GF-D8 (cell line): ENCODE measurements around the gene MPP3.

ENCODE experiments used
- DNase-seq: peaks from one replicate; lab custom pipeline; 2025; lab: John Stamatoyannopoulos, UW

MPP3 gene

GRCh38 chr17:43772877-43773648, 59.9 kb downstream of the MPP3 start:
- DNase-seq, result peak; percentile 99

- no peak for DNase-seq
Measured at GRCh38 chr17:43771463-43771862, 61.5 kb downstream of the MPP3 start.

GRCh38 chr17:43770957-43771356, 62.0 kb downstream of the MPP3 start:
- DNase-seq, result no peak

GRCh38 chr17:43769859-43770258, 63.1 kb downstream of the MPP3 start:
- no peak for DNase-seq

- no peak for DNase-seq
Measured at GRCh38 chr17:43769426-43769825, 63.5 kb downstream of the MPP3 start.

GRCh38 chr17:43768943-43769342, 64.0 kb downstream of the MPP3 start:
- DNase-seq, result no peak

- peak; percentile 95 for DNase-seq
Measured at GRCh38 chr17:43768382-43768781, 64.6 kb downstream of the MPP3 start.

- no peak for DNase-seq
Measured at GRCh38 chr17:43767713-43768059, 65.3 kb downstream of the MPP3 start.

- no peak for DNase-seq
Measured at GRCh38 chr17:43767053-43767712, 65.8 kb downstream of the MPP3 start.

GRCh38 chr17:43766413-43767052, 66.4 kb downstream of the MPP3 start:
- no peak for DNase-seq

DNA sequence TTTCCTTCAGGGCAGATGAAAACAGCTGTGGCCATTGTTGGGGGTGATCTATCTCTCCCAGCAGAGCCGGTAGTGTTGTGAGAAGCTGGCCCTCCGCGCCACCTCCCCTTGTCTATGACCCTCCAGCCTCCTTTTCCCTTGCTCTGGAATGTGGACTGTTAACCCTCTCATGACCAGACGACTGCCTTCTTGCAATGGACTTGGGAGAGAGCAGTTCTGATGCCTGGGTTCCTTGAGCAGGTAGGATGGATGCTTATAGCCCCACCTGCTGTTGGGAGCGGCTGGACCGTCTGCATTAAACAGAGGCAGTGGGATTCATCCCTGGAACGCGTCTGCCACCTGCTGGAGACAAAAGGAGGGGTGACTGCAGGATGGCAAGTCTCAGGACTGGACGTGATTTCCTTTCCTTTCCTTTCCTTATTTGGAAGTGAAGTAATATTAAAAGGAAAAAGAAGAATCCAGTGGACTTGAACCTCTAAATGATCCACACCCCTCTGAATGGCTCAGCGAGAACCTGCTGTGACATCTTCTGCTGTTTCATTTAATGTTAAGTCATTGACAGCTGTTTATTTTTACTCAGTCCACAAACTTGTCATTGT, 72.6 kb downstream of the MPP3 start:
- DNase-seq, result peak; percentile 49

- DNase-seq, result no peak
Measured at GRCh38 chr17:43759836-43760235, 73.1 kb downstream of the MPP3 start.

- DNase-seq, result no peak
Measured at GRCh38 chr17:43758497-43759174, 74.3 kb downstream of the MPP3 start, which contains the start of gene SOST. Gene SOST (minus strand): TSS chr17:43758791. CDS start chr17:43758741, 50 bp downstream.

DNA sequence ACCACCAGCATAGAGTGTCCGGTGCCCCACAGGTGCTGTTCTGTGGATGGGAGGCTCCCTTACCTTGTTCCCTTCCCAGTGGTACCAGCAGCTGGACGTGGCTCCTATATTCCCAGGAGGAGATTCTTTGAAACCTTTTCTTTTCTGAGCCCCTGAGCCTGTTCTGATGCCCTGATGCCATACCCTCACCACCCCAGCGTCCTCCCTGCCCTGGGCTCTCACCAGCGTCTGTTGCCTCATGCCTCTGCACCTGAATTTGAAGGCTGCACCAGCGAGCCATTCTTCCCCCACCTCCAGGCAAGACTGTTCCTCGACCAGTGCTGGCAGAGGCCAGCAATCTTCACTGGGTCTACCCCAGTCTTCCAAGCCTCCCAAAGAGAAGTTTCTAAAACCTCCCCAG, 74.9 kb downstream of the MPP3 start:
- no peak for DNase-seq

DNA sequence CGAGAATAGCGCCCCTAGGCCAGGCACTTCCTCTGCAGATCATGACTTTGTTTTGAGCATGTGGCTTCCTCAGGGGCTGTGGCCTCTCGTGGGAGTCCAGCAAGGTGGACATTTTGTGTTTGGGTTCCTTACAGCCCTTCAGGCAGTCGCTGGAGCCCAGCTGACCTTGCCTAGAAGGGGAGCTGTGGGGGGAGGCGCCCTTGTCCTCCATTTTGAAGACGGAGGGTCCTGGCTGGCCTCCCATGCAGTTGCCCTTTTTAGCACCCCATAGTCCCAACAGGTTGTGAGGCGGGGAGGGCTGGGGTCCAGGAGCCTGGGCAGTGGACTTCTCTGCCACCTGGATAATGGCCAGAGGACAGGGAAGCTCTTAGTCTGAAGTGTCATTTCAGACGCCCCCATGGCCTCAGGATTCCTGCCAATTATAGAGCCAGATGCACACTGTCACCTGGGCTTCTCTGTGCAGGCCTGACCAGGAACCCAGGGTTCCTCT, 75.7 kb downstream of the MPP3 start:
- no peak for DNase-seq

DNA sequence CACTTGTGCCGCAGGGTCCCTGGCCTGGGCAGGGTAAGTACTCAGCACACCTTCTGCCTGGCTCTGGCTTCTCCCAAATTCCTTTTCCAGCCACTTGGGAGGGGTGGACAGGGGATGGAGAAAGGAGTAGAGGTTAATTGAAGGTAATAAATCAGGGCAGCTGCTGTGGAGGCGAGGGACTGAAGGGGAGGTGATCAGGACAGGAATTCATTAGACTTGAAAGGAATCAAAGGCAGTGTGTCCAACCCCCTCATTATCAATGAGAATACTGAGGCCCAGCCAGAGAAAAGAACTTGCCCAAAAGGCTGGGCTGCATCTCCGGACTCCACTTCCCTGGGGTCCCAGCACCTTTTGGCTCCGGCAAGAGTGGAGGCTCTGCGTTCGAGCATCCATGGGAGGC, 76.7 kb downstream of the MPP3 start:
- DNase-seq, result no peak

DNA sequence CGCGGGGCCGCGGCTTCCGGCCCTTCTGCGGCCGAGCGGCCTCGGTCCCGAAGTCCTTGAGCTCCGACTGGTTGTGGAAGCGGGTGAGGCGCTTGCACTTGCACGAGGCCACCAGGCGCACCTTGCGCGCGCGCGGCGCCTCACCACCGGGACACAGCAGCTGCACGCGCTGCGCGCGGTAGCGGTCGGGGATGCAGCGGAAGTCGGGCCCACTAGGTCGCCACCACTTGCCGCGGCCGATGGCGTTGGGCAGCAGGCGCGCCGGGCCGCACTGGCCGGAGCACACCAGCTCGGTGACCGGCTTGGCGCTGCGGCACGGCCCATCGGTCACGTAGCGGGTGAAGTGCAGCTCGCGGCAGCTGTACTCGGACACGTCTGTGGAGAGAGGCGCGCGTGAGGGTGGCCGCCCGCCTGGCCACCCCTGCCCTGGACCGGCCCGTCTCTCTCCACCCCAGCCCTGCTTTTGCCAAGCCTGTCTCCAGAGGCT, 77.5 kb downstream of the MPP3 start:
- DNase-seq, result no peak

DNA sequence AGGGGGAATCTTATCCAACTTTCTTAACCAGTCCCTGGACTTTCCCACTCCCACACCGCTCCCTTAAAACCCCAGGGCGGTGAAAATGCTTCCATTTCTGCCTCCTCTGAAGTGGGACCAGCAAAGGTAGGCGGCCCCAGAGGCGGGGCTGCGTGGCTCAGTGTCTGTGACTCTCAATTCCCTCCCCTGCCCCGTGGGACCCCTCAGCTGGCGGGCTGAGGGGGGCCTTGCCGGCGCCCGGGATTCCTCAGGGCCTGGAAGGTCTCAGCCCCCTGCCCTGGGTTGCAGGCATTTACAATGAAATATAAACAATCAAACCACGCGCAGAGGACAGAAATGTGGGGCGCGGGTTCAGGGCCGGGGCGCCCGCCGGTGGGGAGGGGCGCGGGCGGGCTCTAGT, 78.0 kb downstream of the MPP3 start:
- DNase-seq, result no peak

- DNase-seq, result no peak
Measured at GRCh38 chr17:43753493-43754129, 79.3 kb downstream of the MPP3 start.
